GM21360 (cell line): ENCODE results near the gene SYVN1.
"Not testable (repeated sequence)": the region's sequence is repeated elsewhere in the genome, so short reads cannot be mapped to it uniquely, and the experiment has no call there.

ENCODE experiments used
- ATAC-seq: cut with Tn5 transposase; IDR thresholded peaks from one replicate; pipeline ENCODE4 v1.9.1; 2021; ENCODE audit warnings: mild to moderate bottlenecking, moderate library complexity; ENCODE audit not compliant: unreplicated experiment

SYVN1 gene

GRCh38 chr11:65151331-65151899 is 17.1 kb upstream of the SYVN1 start:
- no peak for ATAC-seq

DNA sequence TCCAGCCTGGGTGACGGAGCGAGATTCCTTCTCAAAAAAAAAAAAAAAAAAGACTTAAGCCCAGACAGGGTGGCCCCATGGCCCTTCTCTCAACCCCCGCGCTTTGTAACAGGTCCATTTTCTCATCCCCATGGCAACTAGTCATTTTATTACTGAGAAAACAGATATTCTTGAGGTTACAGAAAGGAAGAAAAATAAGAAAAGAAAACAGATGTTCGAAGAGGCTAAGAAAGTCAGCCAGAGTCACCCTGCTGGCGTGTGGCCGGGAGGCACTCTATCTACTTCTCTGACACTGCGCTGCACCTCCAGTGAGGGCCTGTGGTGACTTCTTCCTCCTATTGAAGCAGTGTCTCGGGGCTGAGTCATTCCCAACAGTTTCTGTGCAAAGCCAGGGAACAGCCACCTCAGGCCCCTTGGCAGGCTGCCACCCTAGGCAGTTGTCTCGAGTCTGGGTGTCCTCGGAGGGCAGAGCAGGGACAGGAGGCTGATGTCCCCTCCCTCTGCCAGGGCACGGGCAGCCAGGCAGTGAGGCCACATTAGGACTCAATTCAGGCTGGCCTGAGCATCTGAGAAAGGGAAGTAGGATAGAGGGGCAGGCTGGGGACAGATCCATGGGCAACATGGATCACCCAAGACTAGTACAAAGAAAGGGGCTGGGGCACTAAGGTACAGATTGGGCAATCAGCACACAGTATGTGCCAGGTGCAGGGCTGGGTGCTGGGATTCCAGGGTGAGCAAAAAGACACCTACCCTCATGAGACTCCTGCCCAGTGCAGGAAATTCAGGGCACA is 16.4 kb upstream of the SYVN1 start:
- ATAC-seq, result no peak

- not testable (repeated sequence) for ATAC-seq
These were observed 15.8 kb upstream of the SYVN1 start for GRCh38 chr11:65150131-65150508.

DNA sequence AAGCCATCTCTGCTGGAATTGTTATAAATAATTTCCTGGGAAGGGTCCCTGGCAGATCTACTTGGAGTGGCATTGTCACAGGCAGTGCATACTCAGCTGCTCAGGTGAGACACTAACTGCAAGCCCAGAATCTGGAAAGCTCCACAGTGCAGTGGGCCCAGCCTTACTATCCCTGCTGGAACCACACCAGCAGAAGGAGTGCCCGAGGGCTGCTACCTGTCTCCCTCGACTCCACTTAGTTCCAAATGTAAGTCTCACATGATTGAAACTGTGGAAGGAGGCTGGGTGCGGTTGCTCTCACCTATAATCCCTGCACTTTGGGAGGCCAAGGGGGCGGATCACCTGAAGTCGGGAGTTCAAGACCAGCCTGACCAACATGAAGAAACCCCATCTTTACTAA is 14.3 kb upstream of the SYVN1 start:
- no peak for ATAC-seq

DNA sequence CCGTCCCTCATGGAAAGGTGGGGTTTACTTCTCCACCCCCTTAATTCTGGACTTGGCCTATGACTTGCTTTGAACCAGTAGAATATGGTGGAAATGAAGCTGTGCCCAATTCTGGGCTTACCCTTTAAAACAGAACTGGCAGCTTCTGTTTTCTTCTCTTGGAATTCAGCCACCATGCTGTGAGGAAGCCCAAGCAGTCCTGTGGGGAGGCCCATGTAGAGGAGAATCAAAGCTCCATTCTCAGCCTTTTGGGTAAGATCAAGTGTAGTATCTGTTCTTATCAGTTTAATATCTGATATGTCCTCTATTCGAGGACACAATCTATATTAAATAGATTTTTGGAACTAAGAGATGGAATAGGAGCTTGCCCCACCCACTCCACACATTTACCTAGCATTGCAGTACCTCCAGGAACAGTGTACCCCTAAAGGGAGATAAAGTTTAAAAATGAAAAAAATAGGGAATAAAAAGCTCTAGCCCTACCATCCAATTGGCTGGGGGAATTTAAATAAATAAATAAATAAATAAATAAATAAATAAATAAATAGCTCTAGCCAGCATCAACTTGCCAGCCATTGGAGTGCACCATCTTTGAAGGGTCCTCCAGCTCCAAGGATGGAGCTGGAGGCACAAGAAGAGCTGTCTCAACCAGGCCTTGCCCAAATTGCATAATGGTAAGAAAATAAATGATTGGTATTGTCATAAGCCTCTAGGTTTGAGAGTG is 13.2 kb upstream of the SYVN1 start:
- ATAC-seq, result no peak

DNA sequence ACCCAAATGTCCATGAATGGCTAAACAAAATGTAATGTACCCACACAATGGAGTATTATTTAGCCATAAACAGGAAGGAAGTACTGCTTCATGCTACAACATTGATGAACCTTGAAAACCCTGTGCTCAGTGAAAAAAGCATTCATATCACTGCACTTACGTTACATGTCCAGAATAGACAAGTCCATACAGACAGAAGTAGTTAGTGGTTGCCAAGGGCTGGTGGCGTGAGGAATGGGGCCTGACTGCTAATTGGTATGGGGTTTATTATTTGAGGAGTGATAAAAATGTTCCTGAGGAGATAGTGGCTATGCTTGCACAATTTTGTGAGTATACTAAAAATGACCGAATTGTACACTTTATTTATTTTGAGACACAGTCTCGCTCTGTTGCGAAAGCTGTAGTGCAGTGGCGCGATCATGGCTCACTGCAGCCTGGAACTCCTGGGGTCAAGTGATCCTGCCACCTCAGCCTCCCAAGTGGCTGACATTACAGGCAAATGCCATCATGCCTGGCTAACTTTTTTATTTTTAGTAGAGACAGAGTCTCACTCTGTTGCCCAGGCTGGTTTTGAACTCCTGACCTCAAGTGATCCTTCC is 7.7 kb upstream of the SYVN1 start:
- ATAC-seq, result no peak

DNA sequence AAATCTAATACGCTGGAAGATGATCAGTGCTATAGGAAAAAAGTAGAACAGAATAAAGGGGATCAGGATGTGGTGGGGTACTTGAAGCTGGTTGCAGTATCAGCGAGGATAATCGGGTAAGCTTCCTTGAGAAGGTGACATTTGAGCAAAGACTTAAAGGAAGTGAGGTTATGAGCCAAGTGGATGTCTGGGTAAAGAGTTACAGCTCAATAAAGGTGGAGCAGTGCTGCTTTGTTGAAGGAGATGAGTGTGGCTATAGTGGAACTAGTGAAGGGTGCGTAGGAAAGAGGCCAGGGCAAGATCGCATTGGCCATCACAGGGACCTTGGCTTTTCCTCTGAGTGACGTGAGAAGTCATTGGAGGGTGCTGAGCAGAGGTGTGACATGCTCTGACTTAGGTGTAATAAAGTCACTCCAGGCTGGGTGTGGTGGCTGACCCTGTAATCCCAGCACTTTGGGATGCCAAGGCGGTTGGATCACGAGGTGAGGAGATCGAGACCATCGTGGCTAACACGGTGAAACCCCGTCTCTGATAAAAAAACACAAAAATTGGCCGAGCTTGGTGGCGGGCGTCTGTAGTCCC is 2.3 kb upstream of the SYVN1 start:
- ATAC-seq, result no peak

GRCh38 chr11:65135633-65136145 is 1.4 kb upstream of the SYVN1 start:
- ATAC-seq, result no peak

DNA sequence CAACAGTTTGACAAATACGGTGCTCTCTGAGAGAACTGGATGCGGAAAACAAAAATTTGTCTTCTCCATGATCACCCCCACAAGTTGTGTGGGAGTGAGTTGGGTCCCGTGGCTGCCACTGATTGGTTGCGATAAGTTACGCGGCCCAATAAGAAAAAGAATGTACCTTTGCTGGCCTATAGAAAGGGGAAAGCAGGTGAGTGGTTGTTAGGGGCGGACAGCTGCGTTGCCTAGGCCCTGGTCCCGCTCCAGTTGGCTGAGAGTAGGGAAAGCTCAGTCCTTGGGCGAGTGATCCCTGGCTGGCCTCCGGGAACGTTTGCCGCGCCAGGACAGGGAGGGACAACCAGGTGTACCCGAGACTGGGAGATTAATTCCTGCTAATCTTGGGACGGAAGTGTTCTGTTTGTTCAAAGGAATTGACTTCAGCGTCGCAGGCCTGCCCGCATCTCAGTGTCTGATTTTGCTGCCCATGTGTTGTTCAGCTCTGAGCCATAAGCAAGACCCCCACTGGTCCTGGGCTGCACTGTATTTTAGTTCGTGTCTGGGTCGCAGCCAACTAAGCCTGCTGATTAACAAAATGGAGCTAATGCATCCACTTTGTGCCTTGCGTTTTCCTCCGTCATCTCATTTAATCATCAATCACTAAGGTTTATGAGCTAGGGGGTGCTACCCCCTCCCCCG is 773 bp upstream of the SYVN1 start:
- peak; percentile 57 for ATAC-seq

- no peak for ATAC-seq
These were observed 595 bp downstream of the SYVN1 start for GRCh38 chr11:65133724-65134123.

DNA sequence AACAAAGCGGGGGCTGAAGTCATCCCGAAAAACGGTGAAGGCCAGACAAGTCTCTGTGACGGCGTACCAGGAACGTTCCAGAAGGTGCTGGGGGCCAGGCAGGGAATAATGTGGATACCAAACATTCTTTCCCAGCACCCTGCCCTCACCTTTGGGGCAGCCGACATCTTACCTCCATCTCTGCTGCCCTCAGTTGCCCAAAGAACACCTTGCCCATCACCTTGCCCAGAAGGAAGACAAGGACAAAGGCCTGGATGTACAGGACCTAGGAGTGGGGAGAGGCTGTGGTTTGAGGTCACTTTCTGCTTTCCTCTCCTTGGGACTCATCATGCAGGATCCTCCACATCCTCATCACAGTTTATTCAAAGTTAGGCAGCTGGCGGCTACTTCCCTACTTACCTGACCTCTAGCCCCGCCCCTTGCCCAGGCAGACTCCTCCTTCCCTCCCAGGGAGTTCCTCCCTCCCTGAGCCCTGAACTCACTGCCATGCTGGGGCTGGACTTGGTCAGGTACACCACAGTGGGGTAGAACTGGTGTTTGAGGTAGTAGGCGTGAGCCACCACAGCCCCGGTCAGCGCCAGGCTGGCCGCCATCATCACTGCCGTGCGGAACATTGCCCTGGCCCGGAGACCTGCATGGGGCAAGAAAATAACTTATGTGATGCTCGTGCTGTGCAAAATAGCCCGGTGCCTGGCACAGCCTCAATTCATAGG is 1.2 kb downstream of the SYVN1 start:
- no peak for ATAC-seq

DNA sequence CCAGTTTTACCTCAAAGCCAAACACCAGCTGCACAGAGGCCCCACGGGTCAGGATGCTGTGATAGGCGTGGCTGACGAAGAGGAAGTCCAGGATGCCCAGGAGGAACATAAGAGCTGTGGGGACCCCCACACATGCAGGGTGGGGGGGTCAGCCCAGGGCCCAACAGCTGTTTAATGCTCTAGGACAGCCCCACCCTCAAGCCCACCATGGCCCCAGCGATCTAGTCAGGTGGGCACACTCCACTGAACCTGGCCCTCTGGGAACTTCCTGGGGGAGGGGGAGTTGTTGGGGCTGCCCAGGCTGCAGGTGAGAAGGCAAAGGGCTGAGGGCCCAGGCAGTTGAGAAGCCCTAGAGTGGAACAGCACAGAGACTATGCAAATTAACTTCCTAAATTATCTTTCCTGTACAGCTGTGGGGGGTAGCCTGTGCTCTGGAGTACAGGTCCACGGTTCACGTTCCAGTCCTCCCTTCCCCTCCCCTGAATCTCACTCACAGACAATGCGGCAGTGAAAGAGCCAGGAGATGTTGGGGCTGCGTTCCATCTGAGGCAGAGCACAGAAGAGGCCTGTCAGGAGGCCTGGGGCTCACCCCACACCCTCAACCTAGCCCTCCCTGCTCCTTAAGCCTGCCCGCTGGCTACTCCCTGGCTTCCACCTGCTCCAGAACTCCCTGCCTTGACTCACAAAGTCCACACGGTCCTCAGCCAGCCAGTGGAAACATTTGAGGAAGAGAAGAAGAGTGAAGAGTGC is 1.9 kb downstream of the SYVN1 start:
- ATAC-seq, result no peak

DNA sequence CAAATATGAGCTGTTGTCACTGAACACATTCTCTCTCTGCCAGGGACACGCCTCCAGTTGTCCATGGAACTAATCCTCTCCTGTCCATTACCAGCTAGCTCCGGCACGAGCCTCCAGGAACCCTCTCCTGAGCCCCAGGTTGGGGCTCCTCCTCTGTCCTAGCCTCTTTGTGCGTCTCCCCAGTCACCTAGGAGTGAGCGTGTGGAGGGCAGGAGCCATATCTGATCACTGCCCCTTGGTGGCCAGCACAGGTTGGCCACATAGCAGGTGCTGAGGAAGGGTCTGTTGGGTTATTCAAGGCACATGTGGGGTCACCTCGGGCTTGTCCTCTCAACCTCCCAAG is 2.5 kb downstream of the SYVN1 start:
- ATAC-seq, result no peak

DNA sequence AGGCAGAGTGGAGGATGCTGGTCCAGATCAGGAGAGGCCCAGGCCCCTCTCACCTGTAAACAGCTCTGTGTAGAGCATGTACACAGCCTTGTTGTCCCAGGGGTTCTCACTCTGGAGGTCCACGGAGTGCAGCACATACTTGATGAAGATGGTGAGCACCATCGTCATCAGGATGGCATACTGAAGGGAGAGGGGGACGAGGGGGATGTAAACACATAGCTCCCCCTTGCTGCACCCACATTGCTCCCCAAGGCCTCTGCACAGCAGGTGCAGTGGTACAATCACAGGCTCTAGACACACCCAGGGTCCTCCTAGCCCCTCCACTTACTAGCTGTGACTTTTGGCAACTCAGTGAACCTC is 2.9 kb downstream of the SYVN1 start:
- no peak for ATAC-seq

DNA sequence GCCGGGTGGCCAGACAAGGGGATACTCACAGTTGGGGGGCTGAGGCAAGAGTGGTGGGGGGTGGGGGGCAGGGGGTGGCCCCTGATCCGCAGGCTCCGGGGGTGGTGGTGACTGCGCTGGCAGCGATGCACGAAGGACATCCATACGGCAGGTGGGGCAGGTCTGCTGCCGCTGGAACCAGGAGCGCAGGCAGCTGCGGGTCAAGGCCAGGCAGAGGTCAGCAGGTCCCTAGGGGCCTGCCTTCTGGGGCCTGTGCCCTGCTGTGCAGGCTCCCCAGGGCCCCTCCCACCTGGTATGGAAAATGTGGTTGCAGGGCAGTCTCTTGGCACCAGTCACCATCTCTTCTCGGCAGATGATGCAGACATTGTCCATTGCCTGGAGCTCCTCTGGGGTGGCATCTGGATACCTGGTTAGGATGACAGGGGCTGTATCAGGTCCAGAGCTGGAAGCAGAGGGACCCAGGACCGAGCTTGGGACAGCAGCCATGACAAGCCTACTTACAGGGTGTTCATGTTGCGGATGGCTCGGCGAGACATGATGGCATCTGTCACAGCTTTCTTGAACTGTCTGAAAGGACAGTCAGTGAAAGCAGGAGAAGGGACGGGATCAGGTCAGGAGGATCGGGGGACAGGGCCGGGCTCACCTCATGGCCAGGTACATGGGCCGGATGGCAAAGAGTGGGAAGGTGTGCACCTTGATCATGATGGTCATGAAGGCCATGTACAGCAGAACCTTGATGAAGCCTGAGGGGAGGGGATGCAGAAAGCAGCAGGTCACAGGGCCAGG is 3.5 kb downstream of the SYVN1 start:
- no peak for ATAC-seq

- no peak for ATAC-seq
These were observed 4.5 kb downstream of the SYVN1 start for GRCh38 chr11:65129649-65130441.

- ATAC-seq, result no peak
These were observed 5.9 kb downstream of the SYVN1 start for GRCh38 chr11:65128182-65129145.
